Measurements from ENCODE around the gene FOXC2.

The FOXC2 gene

DNA sequence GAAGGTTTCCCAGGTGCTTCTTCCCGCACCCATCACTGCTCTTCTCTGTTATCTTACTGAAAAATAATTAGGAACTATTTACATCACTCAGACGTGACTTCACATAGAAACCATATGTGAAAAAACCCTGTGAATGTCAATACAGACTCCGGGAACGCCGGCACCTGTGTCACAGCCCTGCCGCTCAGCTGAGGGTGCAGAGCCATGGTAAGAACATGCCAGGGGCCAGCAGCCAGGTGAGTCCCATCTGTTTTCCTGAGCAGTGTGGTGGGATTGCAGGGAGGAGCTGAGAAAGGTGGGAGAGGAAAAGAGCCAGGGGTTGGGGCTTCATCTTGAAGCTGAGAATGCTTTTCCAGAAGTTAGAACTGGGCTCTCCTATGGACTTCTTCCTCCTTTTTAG, 42.6 kb upstream of the FOXC2 start:
- H3K9ac ChIP-seq (ENCODE audit: low read length), result no peak overlapping the region
- no peaks in the 10 kb centered on the region for H4K20me1 ChIP-seq (ENCODE audit: insufficient read depth, low read length)
- TF ChIP-seq EZH2phosphoT487 (IDR thresholded peaks at IDR 0.05; ENCODE audit: low read length) (no peak), EZH2 (optimal IDR thresholded peaks at IDR 0.05; ENCODE audit: low read depth, low read length) (no peak)
- no peaks in the 10 kb centered on the region for H3K79me2 ChIP-seq (ENCODE audit: low read length)
- H3K27me3 ChIP-seq (replicated peaks; ENCODE audit: insufficient read depth, low read length), result peaks cover 40% of the 10 kb centered on the region
- H3K4me2 ChIP-seq (ENCODE audit: low read depth, low read length), result no peak overlapping the region
- H3K27ac ChIP-seq (ENCODE audit: low read length), result no peak overlapping the region
- no peaks in the 10 kb centered on the region for H3K4me1 ChIP-seq (ENCODE audit: low read length)
- H3K9me2 ChIP-seq (replicated peaks; ENCODE audit: insufficient read depth, low read length), result no peaks in the 10 kb centered on the region
- H3K36me3 ChIP-seq (replicated peaks; ENCODE audit: insufficient read depth, low read length), result no peaks in the 10 kb centered on the region
- no peak overlapping the region for H2AFZ ChIP-seq (ENCODE audit: low read length)
- no peaks in the 10 kb centered on the region for H3K9me3 ChIP-seq (replicated peaks; ENCODE audit: insufficient read depth, low read length)
- no peak for DNase-seq
- H3K4me3 ChIP-seq (ENCODE audit: low read length), result no peak overlapping the region
- H3F3A ChIP-seq (ENCODE audit: insufficient read depth, low read length), result no peaks in the 10 kb centered on the region

DNA sequence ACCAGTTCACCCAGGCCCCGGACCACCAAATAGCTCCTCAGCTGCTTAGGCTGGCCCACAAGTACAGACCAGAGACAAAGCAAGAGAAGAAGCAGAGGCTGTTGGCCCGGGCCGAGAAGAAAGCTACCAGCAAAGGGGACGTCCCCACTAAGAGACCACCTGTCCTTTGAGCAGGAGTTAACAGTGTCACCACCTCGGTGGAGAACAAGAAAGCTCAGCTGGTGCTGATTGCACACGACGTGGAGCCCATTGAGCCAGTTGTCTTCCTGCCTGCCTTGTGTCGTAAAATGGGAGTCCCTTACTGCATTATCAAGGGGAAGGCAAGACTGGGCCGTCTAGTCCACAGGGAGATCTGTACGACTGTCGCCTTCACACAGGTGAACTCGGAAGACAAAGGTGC, 40.9 kb upstream of the FOXC2 start:
- Histone ChIP-seq H3K4me2 (ENCODE audit: low read depth, low read length) (no peak overlapping the region), H3K36me3 (replicated peaks; ENCODE audit: insufficient read depth, low read length) (no peaks in the 10 kb centered on the region), H3K9ac (ENCODE audit: low read length) (no peak overlapping the region), H3K27me3 (replicated peaks; ENCODE audit: insufficient read depth, low read length) (peaks cover 27% of the 10 kb centered on the region), H3K4me3 (ENCODE audit: low read length) (no peak overlapping the region), H3F3A (ENCODE audit: insufficient read depth, low read length) (no peaks in the 10 kb centered on the region), H3K4me1 (ENCODE audit: low read length) (no peaks in the 10 kb centered on the region), H3K9me2 (replicated peaks; ENCODE audit: insufficient read depth, low read length) (no peaks in the 10 kb centered on the region), H2AFZ (ENCODE audit: low read length) (no peak overlapping the region), H3K9me3 (replicated peaks; ENCODE audit: insufficient read depth, low read length) (no peaks in the 10 kb centered on the region), H3K27ac (ENCODE audit: low read length) (no peak overlapping the region), H3K79me2 (ENCODE audit: low read length) (no peaks in the 10 kb centered on the region), H4K20me1 (ENCODE audit: insufficient read depth, low read length) (no peaks in the 10 kb centered on the region)
- DNase-seq, result no peak
- TF ChIP-seq EZH2 (optimal IDR thresholded peaks at IDR 0.05; ENCODE audit: low read depth, low read length) (no peak), EZH2phosphoT487 (IDR thresholded peaks at IDR 0.05; ENCODE audit: low read length) (no peak)
- TF ChIP-seq, protein P1, sequence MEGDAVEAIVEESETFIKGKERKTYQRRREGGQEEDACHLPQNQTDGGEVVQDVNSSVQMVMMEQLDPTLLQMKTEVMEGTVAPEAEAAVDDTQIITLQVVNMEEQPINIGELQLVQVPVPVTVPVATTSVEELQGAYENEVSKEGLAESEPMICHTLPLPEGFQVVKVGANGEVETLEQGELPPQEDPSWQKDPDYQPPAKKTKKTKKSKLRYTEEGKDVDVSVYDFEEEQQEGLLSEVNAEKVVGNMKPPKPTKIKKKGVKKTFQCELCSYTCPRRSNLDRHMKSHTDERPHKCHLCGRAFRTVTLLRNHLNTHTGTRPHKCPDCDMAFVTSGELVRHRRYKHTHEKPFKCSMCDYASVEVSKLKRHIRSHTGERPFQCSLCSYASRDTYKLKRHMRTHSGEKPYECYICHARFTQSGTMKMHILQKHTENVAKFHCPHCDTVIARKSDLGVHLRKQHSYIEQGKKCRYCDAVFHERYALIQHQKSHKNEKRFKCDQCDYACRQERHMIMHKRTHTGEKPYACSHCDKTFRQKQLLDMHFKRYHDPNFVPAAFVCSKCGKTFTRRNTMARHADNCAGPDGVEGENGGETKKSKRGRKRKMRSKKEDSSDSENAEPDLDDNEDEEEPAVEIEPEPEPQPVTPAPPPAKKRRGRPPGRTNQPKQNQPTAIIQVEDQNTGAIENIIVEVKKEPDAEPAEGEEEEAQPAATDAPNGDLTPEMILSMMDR (IDR thresholded peaks at IDR 0.05; ENCODE audit: low read length), result no peak

DNA sequence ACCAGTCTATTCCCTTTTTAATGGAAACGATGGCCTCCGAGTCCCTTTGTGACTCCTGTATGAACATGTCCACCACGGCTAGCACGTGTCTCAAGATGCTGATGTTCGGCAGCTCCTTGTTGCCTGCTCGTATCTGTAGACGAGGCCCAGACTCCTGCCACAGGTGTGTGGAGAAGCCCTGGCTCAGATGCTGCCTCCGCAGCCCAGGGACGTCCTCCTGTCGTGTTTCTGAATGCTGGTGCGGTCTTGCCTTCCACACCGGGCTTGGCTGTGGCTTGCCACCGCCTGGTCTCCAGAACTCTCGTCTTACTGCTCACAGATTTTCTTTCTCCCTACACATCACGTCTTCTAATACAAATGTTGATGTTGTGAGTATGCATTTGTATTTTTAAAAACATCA, 39.3 kb upstream of the FOXC2 start:
- TF ChIP-seq, protein P1 (IDR thresholded peaks at IDR 0.05; ENCODE audit: low read length), result no peak
- Histone ChIP-seq H3K36me3 (replicated peaks; ENCODE audit: insufficient read depth, low read length) (no peaks in the 10 kb centered on the region), H2AFZ (ENCODE audit: low read length) (no peak overlapping the region), H3K9me2 (replicated peaks; ENCODE audit: insufficient read depth, low read length) (no peaks in the 10 kb centered on the region), H3K4me2 (ENCODE audit: low read depth, low read length) (no peak overlapping the region), H4K20me1 (ENCODE audit: insufficient read depth, low read length) (no peaks in the 10 kb centered on the region), H3K4me3 (ENCODE audit: low read length) (no peak overlapping the region), H3K27me3 (replicated peaks; ENCODE audit: insufficient read depth, low read length) (peaks cover 17% of the 10 kb centered on the region), H3K9ac (ENCODE audit: low read length) (no peak overlapping the region), H3K27ac (ENCODE audit: low read length) (no peak overlapping the region), H3K9me3 (replicated peaks; ENCODE audit: insufficient read depth, low read length) (no peaks in the 10 kb centered on the region), H3K79me2 (ENCODE audit: low read length) (no peaks in the 10 kb centered on the region), H3F3A (ENCODE audit: insufficient read depth, low read length) (no peaks in the 10 kb centered on the region), H3K4me1 (ENCODE audit: low read length) (no peaks in the 10 kb centered on the region)
- DNase-seq, result no peak

DNA sequence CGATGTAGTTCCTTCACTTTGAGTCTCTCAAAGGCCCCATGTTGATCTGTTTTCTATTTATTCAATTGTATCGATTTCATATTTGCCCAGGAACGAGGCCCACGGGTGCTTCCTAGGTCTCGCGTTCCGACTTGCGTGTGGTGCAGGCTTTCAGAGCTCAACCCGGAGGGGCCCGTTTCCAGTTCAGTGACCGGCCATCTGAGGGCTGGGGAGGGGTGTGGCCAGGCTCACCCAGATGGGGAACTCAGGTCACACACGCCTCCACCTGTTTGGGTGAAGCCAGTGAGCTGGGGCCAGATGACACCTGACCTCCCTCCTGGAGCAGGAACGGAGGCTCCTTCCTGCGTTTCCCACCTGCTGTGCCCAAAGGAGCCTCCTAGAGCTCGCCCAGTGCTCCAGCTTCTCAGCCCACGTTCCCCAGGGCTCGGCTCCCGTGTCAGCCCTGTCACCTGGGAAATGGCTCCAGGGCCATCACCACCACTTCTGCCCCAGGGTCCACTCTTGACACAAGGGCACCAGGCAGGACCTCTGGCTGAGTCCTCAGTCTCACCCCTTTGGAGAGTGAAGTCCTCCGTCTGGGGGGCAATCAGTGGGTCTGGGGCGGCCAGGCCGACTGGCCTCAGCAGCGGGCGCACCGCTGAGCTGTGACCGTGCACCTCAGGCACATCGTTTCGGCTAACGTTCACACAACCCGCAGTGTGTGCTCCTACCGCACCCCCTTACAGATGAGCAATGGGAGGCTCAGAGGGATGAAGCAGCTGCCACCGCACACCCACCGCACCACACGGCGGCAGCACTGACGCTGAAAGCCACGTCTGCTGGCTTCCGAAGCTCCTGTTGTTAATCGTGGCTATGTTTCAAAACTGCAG, 38.3 kb upstream of the FOXC2 start:
- Histone ChIP-seq H3K9me2 (replicated peaks; ENCODE audit: insufficient read depth, low read length) (no peaks in the 10 kb centered on the region), H3K27ac (ENCODE audit: low read length) (no peak overlapping the region)
- TF ChIP-seq, protein P1 (IDR thresholded peaks at IDR 0.05; ENCODE audit: low read length), result no peak
- TF ChIP-seq EZH2phosphoT487 (IDR thresholded peaks at IDR 0.05; ENCODE audit: low read length), result no peak

More for the DNA sequence above, 38.3 kb upstream of the FOXC2 start:
- DNase-seq, result no peak
- Histone ChIP-seq H3K4me2 (ENCODE audit: low read depth, low read length) (no peak overlapping the region), H3K9me3 (replicated peaks; ENCODE audit: insufficient read depth, low read length) (no peaks in the 10 kb centered on the region), H3K27me3 (replicated peaks; ENCODE audit: insufficient read depth, low read length) (peaks cover 8% of the 10 kb centered on the region; the same call in 1 of the 2 replicates), H3F3A (ENCODE audit: insufficient read depth, low read length) (no peaks in the 10 kb centered on the region), H3K9ac (ENCODE audit: low read length) (no peak overlapping the region), H3K4me3 (ENCODE audit: low read length) (no peak overlapping the region), H3K36me3 (replicated peaks; ENCODE audit: insufficient read depth, low read length) (no peaks in the 10 kb centered on the region), H4K20me1 (ENCODE audit: insufficient read depth, low read length) (no peaks in the 10 kb centered on the region), H3K4me1 (ENCODE audit: low read length) (no peaks in the 10 kb centered on the region), H2AFZ (ENCODE audit: low read length) (no peak overlapping the region), H3K79me2 (ENCODE audit: low read length) (no peaks in the 10 kb centered on the region)
